HCEC 1CT (cell line): ENCODE measurements around the gene NRXN3.
"Not testable (repeated sequence)": the region's sequence is repeated elsewhere in the genome, so short reads cannot be mapped to it uniquely, and the experiment has no call there.

Source experiments
- DNase-seq: peaks from one replicate; pipeline ENCODE4 v3.0.0-alpha.2; 2017

The NRXN3 gene

DNA sequence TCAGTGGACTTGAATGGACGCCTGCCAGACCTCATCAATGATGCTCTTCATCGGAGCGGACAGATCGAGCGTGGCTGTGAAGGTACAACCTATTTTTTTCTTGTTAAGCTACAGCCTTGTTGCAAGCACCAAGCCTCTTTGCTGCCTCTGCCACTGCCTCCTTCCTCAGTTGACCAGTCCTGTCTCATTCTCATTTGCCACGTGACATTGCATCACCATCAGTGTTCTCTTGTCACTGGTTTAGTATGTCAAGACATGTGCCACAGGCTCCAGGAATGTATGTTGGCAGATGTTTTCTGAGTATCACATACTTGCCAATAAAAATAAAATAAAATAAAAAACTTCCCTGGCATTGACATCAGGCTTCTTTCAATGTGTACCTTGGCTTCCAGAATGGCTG, 798.1 kb downstream of the NRXN3 start:
- DNase-seq, result no peak

DNA sequence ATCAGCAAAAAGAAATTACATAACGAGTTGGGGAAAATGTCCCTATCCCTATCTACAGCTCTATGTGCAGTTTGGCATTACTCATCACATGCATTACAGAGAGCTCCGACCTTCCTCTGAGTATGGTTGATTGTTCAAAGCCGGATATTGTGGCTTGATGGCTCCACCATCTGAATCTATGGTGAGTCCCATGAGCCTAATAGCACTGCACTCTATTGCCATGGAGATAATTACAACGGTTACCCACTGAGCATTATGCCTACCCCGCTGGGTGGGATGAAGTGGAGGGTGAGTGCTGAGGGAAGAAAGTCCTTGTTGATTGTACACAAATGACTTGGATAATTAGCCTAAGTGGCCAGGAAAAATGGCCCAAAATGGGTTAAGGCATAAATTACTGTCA, 800.5 kb downstream of the NRXN3 start:
- DNase-seq, result no peak

DNA sequence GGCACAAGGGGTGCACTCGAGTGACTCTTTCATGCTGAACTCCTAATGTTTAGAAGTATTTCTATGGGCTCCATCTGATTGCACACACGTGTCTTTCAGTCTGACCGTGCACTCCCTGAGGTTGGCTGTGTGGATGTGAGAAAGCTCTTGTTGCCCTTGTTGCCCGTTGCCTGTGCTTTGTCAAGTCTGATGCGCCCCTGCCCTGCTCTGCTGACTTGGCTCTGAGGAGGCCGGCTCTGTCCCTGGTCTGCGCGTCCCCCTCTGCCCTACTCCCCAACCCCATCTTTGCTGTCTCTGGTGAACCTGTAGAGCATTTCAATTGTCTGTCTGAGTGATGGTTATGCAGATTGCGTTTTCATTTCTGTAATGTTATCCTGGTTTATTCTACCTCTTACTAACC, 802.3 kb downstream of the NRXN3 start:
- DNase-seq, result no peak

DNA sequence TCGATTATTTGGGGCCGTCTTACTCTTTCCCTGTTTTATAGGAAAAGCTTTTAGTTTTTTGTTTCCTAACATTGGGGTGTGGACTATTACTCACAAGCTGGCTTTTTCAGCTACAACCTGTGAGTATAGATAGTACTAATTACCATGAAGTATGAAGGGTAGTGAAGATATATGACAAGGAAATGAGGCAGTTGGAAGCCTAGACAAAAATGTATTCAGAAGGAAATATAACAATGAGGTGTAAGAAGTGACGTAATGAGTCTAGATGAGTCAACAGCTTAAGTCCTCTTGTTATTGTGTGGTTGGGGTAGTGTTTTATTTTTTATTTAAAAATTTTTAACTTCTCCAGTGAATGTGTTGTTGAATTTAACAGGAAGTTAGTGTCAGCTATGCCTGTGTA, 804.5 kb downstream of the NRXN3 start:
- DNase-seq, result peak; percentile 51

DNA sequence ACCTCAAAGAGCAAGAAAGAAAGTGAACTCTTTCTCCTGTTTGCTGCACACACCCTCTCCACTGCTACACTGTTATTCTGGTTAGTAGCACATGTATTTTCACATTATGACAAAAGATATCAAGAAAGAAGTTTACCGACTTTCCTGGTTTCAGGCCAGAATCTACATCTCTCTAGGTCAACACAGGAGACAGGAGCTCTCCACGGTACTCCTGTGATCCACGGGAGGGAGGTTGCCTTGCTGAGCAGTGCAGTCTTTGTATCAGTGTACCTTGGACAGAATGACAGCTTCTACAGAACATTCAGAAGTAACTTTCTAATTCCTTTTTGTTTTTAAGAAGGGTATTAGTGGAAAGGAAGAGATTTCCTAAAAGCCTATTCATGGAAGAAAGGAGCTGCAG, 805.6 kb downstream of the NRXN3 start:
- no peak for DNase-seq

DNA sequence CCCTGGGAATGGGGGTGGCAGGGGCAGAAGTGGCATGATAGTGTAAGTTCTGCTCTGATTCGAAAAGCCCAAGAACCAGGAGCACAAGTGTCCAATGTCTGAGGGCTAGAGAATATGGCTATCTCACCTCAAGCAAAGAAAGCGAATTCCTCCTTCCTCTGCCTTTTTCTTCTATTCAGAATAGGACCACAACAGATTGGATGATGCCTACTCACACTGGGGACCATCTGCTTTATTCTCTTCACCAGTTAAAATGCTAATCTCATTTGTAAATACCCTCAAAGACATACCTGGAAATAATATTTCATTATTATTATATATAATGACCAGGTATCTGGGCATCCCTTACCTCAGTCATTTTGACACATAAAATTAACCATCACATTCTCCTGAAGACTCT, 808.7 kb downstream of the NRXN3 start:
- DNase-seq, result no peak

DNA sequence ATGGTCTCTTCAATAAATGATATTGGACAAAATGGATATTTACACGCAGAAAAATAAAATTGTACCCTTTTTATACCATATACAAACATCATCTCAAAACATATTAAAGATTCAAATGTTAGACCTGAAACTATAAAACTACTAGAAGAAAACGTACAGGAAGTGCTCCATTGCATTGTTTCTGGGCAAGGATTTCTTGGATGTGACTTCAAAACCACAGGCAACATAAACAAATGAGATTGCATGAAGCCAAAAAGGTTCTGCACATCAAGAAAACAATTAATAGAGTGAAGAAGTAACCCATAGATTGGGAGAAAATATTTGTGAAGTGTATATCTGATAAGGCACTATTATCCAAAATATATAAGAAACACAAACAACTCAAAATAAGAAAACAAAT, 812.4 kb downstream of the NRXN3 start:
- DNase-seq, result no peak

DNA sequence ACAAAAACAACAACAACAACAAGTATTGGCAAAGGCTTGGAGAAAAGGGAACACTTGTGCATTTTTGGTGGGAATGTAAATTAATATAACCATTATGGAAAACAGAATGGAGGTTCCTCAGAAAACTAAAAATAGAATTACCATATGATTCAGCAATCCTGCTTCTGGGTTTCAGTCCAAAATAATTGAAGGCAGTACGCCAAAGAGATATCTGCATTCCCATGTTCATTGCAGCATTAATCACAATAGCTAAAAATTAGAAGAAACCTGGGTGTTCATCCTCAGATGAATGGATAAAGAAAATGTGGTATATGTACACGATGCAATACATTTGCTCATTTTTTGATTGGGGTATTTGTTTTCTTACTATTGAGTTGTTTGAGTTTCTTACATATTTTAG, 813.0 kb downstream of the NRXN3 start:
- peak; percentile 25 for DNase-seq

DNA sequence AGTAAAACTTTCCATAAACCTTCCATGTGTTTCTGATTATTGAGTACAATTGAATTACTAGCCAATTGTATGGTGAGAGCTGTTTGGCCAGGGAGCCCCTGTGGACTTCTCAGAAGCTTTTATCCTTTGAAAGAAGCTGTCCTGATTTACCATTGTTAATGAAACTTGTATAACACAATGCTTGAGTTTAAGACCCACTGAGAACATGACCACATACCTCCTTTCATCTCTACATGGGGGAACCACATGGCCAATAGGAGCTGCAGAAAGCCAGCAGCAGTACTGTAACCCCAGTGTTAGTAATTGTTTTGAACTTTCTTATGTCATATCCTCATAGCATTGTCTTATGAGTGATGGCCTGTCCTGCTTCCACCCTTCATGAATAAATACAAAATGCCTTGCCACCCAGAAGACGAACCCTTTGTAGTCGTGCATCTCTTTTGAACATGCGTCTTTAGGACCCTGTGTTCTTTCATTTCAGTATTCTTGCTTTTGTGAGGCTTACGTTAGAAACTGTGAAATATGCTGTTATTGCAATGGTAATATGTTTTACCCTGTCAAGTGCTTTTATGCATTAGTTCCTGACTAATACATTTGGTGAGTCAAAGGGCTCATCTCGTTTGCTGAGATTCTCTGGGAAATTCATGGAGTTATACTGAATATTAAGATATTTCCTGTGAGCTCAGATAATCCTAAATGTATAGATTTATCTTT, 815.7 kb downstream of the NRXN3 start:
- DNase-seq, result no peak

DNA sequence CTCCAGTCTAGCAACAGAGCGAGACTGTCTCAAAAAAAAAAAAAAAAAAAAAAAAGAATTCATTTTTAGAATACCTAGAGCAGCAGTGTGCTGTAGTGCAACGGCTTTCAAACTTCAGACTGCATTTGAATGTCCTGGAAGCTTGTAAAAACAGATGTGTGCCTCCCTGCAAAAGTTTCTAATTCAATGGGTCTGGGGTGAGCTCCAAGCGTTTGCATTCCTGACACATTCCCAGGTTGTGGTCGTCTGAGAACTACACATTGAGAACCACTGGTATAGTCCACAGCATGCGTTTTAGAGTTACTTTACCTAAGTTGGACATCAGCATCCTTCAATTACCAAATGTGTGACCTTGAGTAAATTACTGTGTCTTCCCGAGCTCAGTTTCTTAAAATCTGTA, 816.8 kb downstream of the NRXN3 start:
- DNase-seq, result no peak

DNA sequence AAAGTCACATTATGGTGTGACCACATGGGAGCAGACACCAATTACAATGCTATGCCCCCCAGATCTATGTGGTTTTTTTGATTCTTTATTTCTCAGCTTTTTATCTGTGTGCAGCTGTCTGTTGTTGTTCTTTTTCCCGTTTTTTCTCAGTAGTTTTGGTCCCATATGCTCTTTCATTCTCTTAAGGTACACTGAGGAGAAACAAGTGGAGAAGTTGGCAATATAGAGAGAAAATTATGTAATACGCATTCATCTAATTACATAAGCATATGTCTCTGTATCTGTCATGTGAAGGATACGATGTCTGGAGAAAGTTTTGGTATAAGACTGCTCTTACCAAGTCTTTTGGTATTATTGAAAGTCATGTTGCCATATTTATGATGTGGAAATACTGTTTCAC, 819.0 kb downstream of the NRXN3 start:
- DNase-seq, result no peak

DNA sequence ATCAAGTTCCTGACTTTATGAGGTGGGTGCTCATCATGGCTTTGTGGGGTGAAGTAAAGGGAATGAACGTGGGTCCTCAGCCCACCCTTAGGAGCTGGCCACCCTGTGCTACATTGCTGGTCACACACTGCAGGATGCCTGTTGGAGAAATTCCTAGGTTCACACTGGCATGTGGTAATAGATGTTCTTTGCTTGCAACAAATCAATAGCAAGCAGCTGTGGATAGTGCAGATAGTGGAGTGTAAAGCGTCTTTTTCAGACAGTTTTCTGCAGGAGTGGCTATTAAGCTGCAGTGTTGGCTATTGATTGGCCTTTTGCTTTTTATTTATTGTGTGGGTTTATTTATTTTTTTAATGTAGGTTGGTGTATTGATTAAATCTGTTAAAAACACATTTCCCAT, 822.7 kb downstream of the NRXN3 start:
- no peak for DNase-seq

DNA sequence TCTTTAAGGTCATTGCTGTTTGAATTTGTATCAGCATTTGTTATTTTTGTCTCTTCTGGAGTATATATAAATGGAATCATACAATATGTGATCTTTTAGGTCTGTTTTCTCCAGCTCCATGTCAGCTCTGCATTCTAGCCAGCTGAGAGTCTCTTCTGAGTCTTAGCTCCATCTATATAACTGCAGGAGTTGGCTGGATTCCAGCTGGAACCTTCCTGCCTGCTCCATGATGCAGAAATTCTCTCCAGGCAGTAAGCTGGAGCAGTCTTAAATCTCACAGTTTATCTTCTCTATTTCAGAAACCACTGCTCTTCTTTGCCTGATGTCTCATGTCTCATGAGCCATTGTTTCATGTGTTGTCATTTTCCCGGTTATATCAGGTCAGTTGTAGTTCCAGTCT, 827.6 kb downstream of the NRXN3 start:
- no peak for DNase-seq

DNA sequence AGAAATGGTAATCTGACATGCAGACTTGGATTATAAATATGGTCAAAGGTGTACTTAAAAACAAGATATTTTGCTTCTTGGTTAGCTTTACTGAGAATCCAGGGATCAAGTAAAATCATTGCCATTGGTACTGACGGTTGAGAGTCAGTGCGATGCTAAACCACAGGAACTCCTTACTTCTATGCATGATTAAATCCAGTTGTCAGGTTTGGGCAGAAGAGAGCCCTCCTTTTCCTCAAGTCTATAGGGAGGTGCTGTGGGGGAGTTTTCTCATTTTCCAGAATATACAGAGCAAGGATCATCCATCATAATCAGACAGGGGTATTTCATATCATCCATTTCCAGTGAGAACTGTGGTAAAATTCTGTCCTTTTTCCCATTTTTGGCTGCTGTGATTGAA, 839.1 kb downstream of the NRXN3 start:
- DNase-seq, result no peak

DNA sequence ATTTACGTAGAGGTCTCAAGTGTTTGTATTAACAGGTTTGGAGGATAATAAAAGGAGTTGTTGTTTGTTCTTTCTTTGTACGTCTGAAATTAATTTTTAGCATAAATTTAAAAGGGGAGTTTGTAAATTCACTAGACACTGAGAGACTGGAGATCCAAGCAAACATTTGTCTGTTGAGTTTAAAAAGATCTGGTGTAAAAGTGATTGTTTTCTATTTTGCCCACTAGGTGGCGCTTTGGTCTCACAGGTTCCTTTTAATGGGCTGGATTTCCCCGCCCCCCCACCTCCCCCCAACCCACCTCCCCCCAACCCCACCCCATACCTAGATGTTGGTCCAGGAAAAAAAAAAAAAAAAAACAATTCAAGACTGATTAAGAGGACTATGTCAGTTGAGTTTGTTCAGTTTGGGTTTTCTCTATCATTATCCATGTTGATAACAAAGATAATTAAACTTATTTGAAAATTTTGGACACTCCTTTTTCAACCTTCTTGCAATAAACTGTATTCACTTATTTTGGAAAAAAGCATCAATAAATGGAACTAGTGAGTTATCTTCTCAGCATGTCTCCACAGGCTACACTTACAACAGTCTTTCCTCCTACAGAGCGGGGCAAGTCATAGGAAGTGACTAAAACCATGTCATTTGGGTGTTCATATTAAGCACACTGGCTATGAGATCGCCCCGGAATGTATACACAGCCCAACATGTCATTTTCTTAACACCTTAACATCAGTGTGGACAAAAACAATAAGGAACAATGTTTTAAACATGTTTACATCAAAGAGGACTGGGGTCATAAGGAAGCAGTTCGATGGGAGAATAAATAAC, 841.1 kb downstream of the NRXN3 start:
- DNase-seq, result peak; percentile 91

DNA sequence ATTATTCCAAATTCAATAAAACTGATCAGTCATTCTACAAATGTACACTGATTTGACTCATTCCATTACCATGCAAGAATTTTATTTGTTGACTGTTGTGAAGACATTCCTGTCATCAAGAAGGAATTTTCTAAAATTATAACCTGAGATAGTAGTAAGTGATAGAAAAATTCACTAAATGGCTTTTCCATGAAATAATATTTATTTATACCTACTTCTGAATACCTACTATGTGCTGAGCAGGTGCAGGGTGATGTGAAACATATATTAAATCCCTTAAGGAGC, 841.7 kb downstream of the NRXN3 start:
- DNase-seq, result peak; percentile 74

DNA sequence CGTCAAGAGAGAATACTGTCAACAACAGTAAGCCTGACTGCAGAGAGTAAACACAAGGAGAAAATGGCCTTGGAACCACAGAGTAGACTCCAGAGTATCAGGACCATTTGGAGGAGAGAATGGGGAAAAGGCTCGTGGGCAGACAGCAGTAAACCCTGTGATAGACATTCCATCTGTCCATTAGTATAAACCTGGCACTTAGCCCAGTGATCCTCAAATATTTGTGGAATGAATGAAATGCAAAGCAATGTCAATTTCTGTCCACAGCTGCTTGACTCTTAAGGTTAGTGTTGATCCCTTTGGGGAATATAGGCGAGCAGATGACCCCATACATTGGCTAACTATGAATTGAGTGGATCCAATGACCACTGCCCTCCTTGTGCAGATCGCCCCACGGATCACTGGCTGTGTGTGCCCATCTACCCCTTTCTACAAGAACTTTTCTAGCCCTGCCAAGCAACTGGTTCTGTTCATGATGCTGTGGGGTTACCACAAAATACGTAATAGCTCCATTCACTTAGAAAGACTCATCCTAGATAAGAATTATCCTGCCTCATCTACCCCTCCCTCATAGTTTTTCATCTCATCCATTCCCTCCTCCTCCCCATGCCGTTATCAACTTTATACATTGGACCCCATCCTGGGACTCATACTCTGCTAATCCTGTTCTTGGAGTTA, 846.8 kb downstream of the NRXN3 start:
- peak; percentile 92 for DNase-seq

DNA sequence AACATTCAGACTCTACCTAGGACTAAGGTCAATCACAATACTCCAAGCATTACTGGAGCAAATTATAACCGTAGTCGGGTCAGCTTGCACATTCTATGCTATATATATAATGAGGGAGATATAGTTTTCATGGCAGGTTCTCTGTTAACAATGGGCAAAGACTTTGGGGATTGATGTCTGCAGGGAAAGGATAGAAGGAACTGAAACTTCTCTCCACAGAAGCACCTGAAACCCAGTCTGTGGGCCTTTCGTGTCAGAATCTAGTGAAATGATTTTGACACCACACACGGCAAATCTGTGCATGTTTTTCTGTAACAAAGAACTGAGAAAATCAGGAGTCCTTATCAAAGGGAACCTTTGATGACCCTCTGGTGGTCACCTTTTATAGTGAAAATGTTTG, 847.4 kb downstream of the NRXN3 start:
- no peak for DNase-seq

DNA sequence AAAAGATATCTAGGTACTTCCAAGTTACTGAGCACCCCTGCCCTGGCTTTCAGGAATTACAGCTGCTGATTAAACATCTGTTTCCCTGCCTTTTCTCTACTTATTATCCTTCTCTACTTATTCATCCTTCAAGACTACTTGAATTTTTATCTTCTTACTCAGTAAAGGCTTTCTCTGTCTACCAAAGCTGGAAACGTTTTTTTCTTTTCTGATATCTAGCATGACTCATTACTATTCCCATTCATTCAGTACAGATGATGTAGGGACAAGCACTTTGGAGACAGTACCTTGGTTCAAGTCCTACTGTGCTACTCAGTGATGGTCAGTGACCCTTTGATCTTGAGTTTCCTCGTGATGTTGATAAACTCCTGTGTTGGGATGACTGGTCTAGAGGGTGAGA, 848.7 kb downstream of the NRXN3 start:
- DNase-seq, result peak; percentile 84

DNA sequence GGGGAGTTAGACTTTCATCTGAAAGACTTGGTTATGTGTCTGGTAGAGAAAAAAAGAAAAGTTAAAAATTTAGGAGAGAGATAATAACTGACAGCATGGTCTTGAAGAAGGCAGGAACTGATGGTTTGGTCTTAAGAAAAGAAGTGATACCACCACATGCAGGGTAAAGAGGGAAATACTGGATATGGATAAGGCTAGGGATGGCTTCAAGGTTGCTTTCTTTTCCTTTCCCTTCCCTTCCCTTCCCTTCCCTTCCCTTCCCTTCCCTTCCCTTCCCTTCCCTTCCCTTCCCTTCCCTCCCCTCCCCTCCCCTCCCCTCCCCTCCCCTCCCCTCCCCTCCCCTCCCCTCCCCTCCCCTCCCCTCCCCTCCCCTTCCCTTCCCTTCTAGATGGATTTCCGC, 849.7 kb downstream of the NRXN3 start:
- DNase-seq, result not testable (repeated sequence)

DNA sequence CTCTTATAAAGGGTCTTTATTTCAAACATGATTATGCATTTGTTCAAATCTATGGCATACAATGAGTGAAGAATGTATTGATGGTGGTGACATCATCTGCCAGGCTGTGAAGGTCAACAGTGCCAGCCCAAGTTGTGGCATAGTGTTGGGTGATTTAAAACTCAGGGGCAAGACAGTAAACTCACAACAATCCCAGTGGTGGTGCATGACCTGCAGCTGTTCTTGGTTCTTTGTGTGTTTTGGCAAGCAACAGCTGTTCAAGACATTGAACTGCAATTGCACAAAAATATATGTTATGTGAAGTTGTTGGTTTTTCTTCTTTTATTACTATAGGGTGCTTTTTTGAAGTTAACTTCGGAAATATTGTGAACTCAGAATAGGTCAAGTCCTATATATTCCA, 851.6 kb downstream of the NRXN3 start:
- no peak for DNase-seq

DNA sequence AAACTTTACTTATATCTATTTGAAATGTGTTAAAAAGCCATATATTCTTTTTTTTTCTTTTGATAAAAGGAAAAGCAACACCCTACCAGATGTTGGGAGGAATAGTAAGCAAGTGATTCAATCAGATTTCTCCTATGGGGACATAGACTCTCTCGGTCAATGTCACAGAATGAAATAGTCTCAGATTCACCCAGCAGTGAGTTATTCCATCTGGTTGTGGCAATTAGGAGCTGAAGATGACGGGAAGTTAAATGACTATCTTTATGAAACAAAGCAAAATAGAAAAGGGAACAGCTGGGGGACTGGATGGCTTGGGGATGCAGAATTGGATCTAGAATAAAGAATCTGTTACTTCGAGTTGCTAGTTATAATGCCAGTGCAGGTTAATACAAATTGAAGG, 857.0 kb downstream of the NRXN3 start:
- DNase-seq, result no peak

DNA sequence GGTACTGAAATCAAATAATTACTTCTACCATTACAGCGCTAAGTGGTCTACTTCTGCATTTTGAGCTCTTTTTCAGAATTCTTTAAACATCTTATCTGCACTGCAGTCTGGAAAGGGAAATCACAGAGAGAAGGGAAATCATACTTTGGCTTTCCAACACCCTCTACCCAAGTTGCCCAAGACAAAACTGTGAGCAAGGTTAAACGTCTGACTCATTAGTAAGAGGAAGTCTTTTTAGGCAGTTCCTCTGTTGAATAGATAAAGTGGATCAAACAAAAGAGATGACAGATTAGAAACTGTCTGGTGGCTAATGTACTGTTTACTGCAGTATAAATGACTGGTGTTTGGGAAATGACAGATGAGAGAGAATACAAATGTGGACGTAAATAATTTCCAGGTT, 858.1 kb downstream of the NRXN3 start:
- no peak for DNase-seq

DNA sequence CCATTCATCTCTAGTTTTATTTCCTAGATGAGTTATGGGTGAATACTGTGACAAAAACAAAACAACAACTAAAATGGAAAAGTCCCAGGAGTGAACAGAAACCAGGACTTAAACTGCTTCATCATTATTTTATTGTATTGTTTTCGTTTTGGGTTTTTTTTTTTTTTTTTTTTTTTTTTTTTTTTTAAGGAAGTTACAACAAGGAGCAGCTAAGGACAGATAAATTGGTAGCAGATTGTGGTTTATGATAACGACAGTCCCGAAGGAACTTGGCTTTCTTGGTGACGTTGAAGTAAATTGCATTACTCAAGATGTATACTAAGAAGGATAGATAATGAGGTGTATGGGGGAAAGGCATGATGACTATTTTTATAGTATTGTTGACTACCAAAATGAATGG, 866.3 kb downstream of the NRXN3 start:
- DNase-seq, result no peak
